Astrocyte (in vitro differentiated cells and primary cell): ENCODE measurements around the gene SRC. TPM values are rescaled to one million over a fixed set of nuclear protein-coding genes. Genes with fewer than 3 reads are reported as not detected.

ENCODE experiments used
- DNase-seq: peaks from one replicate; pipeline ENCODE4 v3.0.0-alpha.2; 2010; ENCODE audit warnings: low read depth
- FAIRE-seq: peaks from 2 replicates; lab custom pipeline; 2011; peaks lifted over from hg19 to GRCh38; lab: Jason Lieb, UNC
- H2AFZ ChIP-seq: 2 replicates; pipeline ENCODE4 v1.6.0; 2012; ENCODE audit warnings: low read depth, low read length, inconsistent platforms
- H3K27ac ChIP-seq: 2 replicates; pipeline ENCODE4 v1.5.1; 2011; ENCODE audit warnings: low read depth, low read length, inconsistent platforms
- H3K27me3 ChIP-seq: 2 replicates; pipeline ENCODE4 v1.6.0; 2011; ENCODE audit warnings: low read length, inconsistent platforms; ENCODE audit not compliant: insufficient read depth
- H3K36me3 ChIP-seq: 2 replicates; pipeline ENCODE4 v1.5.1; 2011; ENCODE audit warnings: low read length, inconsistent platforms; ENCODE audit not compliant: insufficient read depth
- H3K4me1 ChIP-seq: 2 replicates; pipeline ENCODE4 v1.5.1; 2011; ENCODE audit warnings: low read length, inconsistent platforms; ENCODE audit not compliant: insufficient read depth
- H3K4me2 ChIP-seq: 2 replicates; pipeline ENCODE4 v1.6.0; 2012; ENCODE audit warnings: low read length, inconsistent platforms
- H3K4me3 ChIP-seq: 2 replicates; pipeline ENCODE4 v1.5.1; 2011; ENCODE audit warnings: low read depth, mild to moderate bottlenecking, low read length, inconsistent platforms; ENCODE audit not compliant: insufficient read depth
- H3K79me2 ChIP-seq: 2 replicates; pipeline ENCODE4 v1.6.0; 2012; ENCODE audit warnings: mild to moderate bottlenecking, low read length, inconsistent platforms; ENCODE audit not compliant: insufficient read depth
- H3K9ac ChIP-seq: 2 replicates; pipeline ENCODE4 v1.6.0; 2012; ENCODE audit warnings: mild to moderate bottlenecking, low read length, inconsistent platforms
- H3K9me3 ChIP-seq: 2 replicates; pipeline ENCODE4 v1.5.1; 2012; ENCODE audit warnings: low read depth, mild to moderate bottlenecking, low read length, inconsistent platforms; ENCODE audit not compliant: insufficient read depth
- H4K20me1 ChIP-seq: 2 replicates; pipeline ENCODE4 v1.6.0; 2012; ENCODE audit warnings: low read length, inconsistent platforms; ENCODE audit not compliant: insufficient read depth
- H3K27ac Mint-ChIP-seq: one replicate; pipeline ENCODE4 v1.8.0; 2021; ENCODE audit warnings: mild to moderate bottlenecking, mixed read lengths; ENCODE audit not compliant: unreplicated experiment
- H3K27me3 Mint-ChIP-seq: one replicate; pipeline ENCODE4 v1.8.0; 2021; ENCODE audit warnings: low read depth, mixed read lengths; ENCODE audit not compliant: unreplicated experiment
- H3K36me3 Mint-ChIP-seq: one replicate; pipeline ENCODE4 v1.8.0; 2021; ENCODE audit warnings: low read depth, mixed read lengths; ENCODE audit not compliant: unreplicated experiment
- H3K4me1 Mint-ChIP-seq: one replicate; pipeline ENCODE4 v1.8.0; 2021; ENCODE audit warnings: low read depth, mixed read lengths; ENCODE audit not compliant: unreplicated experiment
- H3K4me3 Mint-ChIP-seq: one replicate; pipeline ENCODE4 v1.8.0; 2021; ENCODE audit warnings: mild to moderate bottlenecking, moderate library complexity, mixed read lengths; ENCODE audit not compliant: unreplicated experiment
- H3K9me3 Mint-ChIP-seq: one replicate; pipeline ENCODE4 v1.8.0; 2021; ENCODE audit warnings: mild to moderate bottlenecking, mixed read lengths; ENCODE audit not compliant: unreplicated experiment
- EZH2 ChIP-seq: IDR thresholded peaks from 2 replicates; pipeline ENCODE4 v1.6.1; 2012; ENCODE audit warnings: mild to moderate bottlenecking, low read length, inconsistent platforms; ENCODE audit not compliant: insufficient read depth
- total RNA-seq: library from RNA; stranded (reverse); gene quantifications from 2 replicates; pipeline ENCODE4 v1.2.1, GENCODE V29; 2021
- TF ChIP-seq, protein P1 (sequence below): IDR thresholded peaks from 2 replicates; pipeline ENCODE4 v1.5.1; 2011; ENCODE audit warnings: low read depth, mild to moderate bottlenecking, inconsistent platforms, low read length, moderate library complexity; ENCODE audit not compliant: insufficient read depth

The SRC gene
- total RNA-seq, 1 donor from 2014 or later = 33.4 TPM

DNA sequence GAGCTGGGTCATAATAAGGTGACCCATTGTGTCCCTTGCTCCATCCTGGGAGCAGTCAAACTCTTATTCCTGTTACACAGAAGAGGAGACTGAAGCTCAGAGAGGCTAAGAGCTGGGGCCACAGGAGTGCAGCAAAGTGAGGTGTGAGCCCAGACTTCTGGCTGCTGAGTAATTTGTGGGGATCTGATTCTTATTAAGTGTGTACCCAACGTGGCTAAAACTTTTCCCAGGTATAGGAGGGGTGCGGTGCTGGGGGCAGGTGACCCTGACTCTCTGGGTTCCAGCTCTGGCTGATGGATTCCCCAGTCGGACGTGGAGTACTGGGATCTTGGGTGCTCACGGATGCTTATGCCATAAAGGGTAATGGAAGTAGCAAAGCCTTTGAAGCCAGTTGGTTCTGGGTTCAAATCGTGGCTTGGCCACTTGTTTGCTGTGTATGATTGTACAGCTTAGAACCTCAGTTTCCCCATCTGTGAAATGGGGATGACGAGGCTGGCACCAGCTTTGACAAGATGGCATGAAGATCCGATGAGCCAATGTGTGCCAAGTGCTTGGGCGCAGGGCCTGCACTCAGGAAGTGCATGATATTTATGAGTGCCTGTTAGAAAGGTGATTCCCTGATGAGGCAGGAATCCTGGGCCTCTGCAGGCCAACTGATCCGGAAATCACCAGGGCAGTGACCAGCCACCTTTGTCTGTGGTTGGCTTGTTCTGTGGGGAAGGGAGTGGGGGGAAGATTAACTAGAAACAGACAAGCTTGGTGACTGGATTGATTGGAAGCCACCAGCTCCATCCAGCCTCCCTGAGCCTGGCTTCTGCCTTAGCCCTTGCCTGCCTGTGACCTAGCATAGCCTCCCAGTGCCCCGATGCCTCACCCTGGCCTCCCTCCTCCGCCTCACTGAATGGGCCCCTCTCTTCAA lies 6.0 kb downstream of the SRC start:
- DNase-seq = no peak
- TF ChIP-seq, protein P1, sequence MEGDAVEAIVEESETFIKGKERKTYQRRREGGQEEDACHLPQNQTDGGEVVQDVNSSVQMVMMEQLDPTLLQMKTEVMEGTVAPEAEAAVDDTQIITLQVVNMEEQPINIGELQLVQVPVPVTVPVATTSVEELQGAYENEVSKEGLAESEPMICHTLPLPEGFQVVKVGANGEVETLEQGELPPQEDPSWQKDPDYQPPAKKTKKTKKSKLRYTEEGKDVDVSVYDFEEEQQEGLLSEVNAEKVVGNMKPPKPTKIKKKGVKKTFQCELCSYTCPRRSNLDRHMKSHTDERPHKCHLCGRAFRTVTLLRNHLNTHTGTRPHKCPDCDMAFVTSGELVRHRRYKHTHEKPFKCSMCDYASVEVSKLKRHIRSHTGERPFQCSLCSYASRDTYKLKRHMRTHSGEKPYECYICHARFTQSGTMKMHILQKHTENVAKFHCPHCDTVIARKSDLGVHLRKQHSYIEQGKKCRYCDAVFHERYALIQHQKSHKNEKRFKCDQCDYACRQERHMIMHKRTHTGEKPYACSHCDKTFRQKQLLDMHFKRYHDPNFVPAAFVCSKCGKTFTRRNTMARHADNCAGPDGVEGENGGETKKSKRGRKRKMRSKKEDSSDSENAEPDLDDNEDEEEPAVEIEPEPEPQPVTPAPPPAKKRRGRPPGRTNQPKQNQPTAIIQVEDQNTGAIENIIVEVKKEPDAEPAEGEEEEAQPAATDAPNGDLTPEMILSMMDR = no peak
- TF ChIP-seq EZH2 = no peak
- Mint-ChIP-seq H3K4me3 (no peak overlapping the region), H3K9me3 (no peaks in the 10 kb centered on the region), H3K27ac (no peak overlapping the region), H3K4me1 (peaks cover 26% of the 10 kb centered on the region), H3K27me3 (no peaks in the 10 kb centered on the region), H3K36me3 (peaks cover 22% of the 10 kb centered on the region)
- no peak for FAIRE-seq
- H3K9me3 ChIP-seq = no peaks in the 10 kb centered on the region
- no peak overlapping the region for H3K9ac ChIP-seq
- peaks cover 99% of the 10 kb centered on the region for H3K79me2 ChIP-seq
- peaks cover 100% of the 10 kb centered on the region for H4K20me1 ChIP-seq
- no peak overlapping the region for H3K4me2 ChIP-seq
- H3K4me3 ChIP-seq = no peak overlapping the region
- H3K27ac ChIP-seq = no peak overlapping the region
- H3K4me1 ChIP-seq = peaks cover 14% of the 10 kb centered on the region
- no peaks in the 10 kb centered on the region for H3K36me3 ChIP-seq
- H2AFZ ChIP-seq = no peak overlapping the region
- no peaks in the 10 kb centered on the region for H3K27me3 ChIP-seq

- Mint-ChIP-seq H3K9me3 (no peaks in the 10 kb centered on the region), H3K36me3 (peaks cover 24% of the 10 kb centered on the region), H3K4me3 (no peak overlapping the region), H3K27me3 (no peaks in the 10 kb centered on the region), H3K27ac (no peak overlapping the region), H3K4me1 (peaks cover 25% of the 10 kb centered on the region)
- Histone ChIP-seq H3K27me3 (no peaks in the 10 kb centered on the region), H3K9ac (no peak overlapping the region), H3K36me3 (no peaks in the 10 kb centered on the region), H4K20me1 (peaks cover 100% of the 10 kb centered on the region), H2AFZ (no peak overlapping the region), H3K4me3 (no peak overlapping the region), H3K9me3 (no peaks in the 10 kb centered on the region), H3K79me2 (peaks cover 99% of the 10 kb centered on the region), H3K4me1 (peaks cover 10% of the 10 kb centered on the region), H3K27ac (no peak overlapping the region), H3K4me2 (no peak overlapping the region)
- TF ChIP-seq, protein P1 = no peak
- no peak for TF ChIP-seq EZH2
- DNase-seq (no peak), FAIRE-seq (no peak)
Measured at GRCh38 chr20:37352608-37352980, 6.7 kb downstream of the SRC start.

- H3K9ac ChIP-seq = no peak overlapping the region
- H2AFZ ChIP-seq = no peak overlapping the region
- TF ChIP-seq, protein P1 = no peak
- TF ChIP-seq EZH2 = no peak
- H3K9me3 Mint-ChIP-seq = no peaks in the 10 kb centered on the region
- peaks cover 99% of the 10 kb centered on the region for H3K79me2 ChIP-seq
- peaks cover 25% of the 10 kb centered on the region for H3K36me3 Mint-ChIP-seq
- no peaks in the 10 kb centered on the region for H3K27me3 Mint-ChIP-seq
- no peaks in the 10 kb centered on the region for H3K9me3 ChIP-seq
- H3K4me3 ChIP-seq = no peak overlapping the region
- FAIRE-seq (no peak), DNase-seq (no peak)
- no peak overlapping the region for H3K27ac ChIP-seq
- H3K4me3 Mint-ChIP-seq = no peak overlapping the region
- no peak overlapping the region for H3K4me2 ChIP-seq
- no peaks in the 10 kb centered on the region for H3K36me3 ChIP-seq
- H3K4me1 ChIP-seq = peaks cover 10% of the 10 kb centered on the region
- peaks cover 19% of the 10 kb centered on the region for H3K4me1 Mint-ChIP-seq
- no peaks in the 10 kb centered on the region for H3K27me3 ChIP-seq
- H3K27ac Mint-ChIP-seq = no peak overlapping the region
- H4K20me1 ChIP-seq = peaks cover 100% of the 10 kb centered on the region
Measured at GRCh38 chr20:37353285-37353849, 7.4 kb downstream of the SRC start.
